Activated naive CD4-positive, alpha-beta T cell (primary cell): ENCODE measurements around the gene HSP90AA1.

Experiments used
- DNase-seq, 4 experiments: peaks; one replicate each; lab custom pipeline; 2025; lab: John Stamatoyannopoulos, UW

Gene HSP90AA1

DNA sequence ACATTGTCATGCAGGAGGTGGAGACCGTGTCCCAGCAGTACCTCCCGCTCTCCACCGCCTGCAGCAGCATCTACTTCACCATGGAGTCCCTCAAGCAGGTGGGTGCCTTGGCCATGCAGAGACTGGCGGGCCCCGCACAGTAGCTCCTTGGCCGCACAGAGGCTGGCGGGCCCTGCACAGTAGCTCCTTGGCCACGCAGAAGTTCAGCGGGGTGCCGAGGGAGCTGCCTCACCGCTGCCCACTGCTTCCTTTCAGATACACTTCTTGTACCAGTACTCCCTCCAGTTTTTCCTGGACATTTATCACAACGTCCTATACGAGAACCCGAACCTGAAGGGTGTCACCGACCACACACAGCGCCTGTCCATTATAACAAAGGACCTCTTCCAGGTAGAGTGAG, 47.7 kb downstream of the HSP90AA1 start:
- no peak for DNase-seq

DNA sequence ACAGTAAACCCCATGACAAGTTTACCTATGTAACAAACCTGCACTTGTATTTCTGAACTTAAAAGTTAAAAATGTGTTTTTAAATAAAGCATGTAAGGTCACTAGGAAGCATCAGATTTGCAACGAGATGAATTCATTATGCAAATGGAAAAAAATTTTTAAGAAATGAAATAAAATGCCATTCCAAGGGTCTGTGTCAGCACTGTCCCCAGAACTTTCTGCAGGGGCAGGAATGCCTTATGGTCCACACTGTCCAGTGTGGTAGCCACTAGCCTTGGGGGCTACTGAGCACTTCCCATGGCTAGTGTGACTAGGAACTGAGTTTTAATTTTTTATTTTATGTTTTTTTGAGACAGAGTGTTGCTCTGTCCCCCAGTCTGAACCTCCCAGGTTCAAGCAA, 49.2 kb downstream of the HSP90AA1 start:
- no peak for DNase-seq

DNA sequence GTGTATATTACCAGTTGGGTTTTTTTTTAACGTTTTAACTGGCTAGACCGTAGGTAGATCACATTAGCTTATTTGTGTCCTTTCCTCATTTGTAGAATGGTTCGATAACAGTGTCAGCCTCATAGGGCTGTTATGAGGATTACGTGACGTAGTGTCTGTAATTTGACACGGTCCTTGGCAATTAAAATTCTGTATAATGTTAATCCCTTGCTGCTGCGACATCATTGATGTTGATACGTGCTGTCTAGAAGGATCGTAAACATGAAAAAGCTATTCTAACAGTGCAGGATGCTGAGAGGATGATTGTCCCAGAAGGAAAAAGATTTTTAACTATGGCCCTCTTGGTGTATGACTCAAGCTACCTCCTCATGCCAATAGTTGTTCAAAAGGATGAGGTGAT, 50.9 kb downstream of the HSP90AA1 start:
- DNase-seq: no peak

DNA sequence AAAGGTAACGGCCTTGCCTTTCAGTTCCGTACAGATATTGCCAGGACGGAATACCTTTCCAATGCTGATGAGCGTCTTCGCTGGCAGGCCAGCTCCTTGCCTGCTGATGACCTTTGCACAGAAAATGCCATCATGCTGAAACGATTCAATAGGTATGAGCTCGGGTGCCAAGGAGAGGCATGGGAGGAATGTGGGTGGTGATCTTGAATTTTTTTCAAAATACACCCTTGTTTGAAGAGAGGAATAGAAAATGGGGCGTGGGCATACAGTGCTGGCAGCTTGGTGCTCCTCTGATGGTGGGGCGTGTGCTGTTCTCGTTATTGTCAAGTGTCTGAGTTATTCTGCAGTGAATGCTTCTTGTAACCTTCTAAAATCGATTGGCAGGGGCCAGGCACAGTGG, 52.5 kb downstream of the HSP90AA1 start:
- no peak for DNase-seq

DNA sequence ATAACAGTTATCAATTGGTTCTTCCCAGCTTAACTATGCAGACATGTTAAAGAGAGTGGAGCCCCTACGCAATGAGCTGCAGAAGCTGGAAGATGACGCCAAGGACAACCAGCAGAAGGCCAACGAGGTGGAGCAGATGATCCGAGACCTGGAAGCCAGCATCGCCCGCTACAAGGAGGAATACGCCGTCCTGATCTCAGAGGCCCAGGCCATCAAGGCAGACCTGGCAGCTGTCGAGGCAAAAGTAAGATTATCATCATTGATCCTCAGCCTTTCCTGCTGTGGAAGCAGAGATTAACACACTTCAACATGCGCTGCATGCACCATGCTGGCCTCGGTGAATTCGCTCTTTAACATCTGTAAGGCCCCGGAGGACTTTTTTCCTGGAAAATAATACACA, 53.6 kb downstream of the HSP90AA1 start:
- DNase-seq: no peak
